DMS53 treated with DMSO at 0.1 percent for 48 hours (cell line): Measurements from ENCODE around the gene SLC25A22.
A peak's percentile ranks its signal among the peaks of the same experiment; 100 is the strongest.

ENCODE experiments used
- DNase-seq: peaks from one replicate; lab custom pipeline; 2025; ENCODE audit not compliant: unreplicated experiment; lab: John Stamatoyannopoulos, UW

The SLC25A22 gene

DNA sequence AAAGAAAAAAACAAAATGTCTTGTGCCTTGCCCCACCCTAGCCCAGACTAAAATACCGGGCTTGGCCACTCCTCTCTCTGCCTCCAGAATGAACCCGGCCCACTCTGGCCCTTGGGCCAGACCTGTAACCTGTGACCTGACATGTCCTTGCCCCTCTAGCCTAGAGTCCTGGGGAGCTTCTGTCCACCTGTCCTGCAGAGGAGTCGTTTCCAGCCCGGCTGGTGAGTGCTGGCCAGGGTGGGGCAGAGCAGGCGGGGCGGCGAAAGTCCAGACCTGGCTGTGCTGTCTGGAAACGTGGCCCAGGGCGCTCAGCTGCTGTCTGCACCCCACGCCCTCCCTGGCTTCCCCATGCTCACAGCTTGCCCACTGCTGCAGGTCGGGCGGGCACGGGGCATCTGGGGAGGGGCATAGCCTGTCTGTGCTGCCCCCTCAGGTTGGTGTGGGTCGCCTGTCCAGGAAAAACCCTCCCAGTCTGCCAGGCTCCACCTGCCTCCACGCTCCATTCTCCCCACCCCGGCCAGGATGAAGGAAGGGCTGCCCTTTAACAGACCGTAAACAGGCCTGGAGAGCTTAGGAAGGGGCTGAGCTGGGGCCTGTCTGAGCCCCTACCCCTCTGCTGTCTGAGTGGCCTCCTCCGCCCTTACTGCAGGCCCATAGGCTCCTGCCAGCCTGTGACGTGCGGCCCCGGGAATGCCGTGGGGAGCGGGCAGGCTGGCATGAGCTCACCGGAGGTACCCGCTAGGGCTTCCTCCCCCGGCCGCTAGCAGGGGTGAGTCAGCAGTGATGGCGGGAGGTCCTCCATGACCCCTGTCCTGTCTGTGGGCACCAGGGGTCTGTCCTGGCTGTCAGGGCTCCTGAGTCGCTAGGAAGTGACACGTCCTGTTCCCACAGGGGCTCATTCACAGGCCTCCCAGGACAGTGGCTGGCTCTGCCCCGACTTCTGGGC lies 36.6 kb upstream of the SLC25A22 start:
- DNase-seq: no peak

DNA sequence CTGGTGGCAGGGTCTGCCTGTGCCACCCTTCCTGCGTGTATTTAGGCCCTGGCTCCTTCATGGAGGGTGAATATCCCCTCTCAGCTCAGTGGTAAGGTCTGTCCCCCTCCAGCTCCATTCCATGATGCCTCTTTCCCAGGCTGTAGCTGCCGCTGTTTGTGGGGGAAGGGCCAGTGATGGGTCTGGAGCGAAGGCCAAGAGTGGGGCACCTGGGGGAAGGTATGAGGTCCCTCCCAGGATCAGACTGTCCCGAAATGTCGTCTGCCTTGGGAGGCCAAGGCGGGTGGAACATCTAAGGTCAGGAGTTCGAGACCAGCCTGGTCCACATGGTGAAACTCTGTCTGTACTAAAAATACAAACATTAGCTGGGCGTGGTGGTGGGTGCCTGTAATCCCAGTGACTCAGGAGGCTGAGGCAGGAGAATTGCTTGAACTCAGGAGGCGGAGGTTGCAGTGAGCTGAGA lies 35.8 kb upstream of the SLC25A22 start:
- DNase-seq: no peak

DNA sequence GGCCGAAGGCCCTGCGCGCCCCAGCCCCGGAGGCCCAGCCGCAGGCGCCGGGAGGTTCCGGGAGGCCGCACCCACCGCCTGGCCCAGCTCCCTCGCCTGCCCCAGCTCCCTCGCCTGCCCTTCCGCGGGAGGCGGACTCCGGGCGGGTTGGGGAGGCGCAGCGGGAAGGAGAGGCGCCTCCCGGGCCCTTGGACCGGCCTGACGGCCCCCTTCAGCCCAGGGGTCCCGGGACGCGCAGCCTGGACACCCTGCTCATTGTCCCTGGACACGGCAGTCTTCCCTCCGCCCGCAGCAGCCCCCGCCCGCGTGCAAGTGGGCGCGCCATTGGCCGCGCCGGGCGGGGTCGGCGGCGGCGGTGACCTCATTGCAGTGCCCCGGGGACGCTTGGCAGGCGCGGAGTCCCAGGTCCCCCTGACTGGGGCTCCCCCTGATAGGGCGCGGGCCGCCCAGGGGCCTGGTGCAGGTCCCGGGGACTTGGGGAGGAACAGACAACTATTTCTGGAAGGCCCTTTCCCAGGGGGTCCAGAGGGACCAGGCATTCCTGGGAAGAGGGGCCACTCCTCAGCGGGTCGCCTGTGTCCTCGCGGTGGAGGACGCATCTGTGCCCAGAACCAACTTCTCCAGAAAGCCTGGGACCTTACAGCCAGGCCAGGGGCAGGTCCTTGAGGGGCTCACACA lies 35.2 kb upstream of the SLC25A22 start:
- DNase-seq: no peak

DNA sequence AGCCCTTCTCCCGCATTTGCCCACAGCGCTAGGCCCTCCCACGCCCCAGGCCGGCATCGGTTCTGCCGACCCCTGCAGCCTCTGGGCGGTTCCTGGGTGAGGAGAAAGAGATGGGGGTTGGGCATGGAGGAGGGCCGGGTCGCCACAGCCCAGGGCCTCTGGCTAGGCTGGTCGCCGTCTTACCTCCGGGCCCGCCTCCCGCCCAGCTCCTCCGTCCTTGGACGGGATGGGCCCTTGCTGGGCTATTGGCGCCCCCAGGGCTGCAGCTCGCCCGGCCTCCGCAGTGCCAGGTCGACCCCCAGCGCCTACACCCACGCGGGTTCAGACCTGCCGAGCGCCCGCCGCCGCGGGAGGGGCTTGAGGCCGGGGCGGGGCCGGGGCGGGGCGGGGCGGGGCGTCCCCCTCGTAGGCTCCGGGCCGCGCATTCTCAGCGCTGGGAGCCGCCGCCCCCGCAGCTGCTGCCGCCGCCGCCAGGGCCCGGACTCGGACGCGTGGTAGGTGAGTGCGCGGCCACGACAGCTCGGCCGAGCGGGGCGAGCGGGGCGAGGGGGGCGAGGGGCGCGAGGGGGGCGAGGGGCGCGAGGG lies 34.5 kb upstream of the SLC25A22 start, which contains the start of gene CD151:
CD151 (plus strand) TSS at position 424 of the 585 bp plus-strand sequence. CDS start 3,118 bp downstream, outside the sequence.
- peak; percentile 56 for DNase-seq

DNA sequence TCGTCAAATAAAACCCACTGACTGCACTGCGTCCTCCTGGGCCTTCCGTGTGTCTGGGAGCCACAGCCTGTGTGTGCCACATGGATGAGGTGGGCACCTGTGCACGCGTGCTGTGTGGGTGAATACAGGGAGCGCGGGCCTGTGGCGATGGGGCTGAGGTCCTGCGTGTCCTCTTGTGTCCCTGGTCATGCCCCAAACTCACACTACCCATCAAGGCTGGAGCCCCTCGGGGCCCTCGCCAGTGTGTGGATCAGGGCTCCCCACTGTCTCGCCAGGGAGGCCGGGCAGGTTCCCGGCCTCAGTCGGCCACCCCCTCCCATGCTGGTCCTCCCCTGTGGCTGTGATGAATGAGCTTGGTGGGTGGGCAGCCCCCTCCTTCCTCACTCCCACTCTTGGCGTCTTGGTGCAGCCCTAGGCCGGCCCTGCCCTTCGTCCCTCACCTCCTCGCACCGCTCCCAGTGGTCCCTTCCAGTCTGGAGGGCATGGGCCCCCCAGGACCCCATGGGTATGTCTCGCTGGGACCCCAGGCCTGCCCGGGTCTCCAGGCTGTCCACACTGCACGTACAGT lies 34.0 kb upstream of the SLC25A22 start:
- no peak for DNase-seq

DNA sequence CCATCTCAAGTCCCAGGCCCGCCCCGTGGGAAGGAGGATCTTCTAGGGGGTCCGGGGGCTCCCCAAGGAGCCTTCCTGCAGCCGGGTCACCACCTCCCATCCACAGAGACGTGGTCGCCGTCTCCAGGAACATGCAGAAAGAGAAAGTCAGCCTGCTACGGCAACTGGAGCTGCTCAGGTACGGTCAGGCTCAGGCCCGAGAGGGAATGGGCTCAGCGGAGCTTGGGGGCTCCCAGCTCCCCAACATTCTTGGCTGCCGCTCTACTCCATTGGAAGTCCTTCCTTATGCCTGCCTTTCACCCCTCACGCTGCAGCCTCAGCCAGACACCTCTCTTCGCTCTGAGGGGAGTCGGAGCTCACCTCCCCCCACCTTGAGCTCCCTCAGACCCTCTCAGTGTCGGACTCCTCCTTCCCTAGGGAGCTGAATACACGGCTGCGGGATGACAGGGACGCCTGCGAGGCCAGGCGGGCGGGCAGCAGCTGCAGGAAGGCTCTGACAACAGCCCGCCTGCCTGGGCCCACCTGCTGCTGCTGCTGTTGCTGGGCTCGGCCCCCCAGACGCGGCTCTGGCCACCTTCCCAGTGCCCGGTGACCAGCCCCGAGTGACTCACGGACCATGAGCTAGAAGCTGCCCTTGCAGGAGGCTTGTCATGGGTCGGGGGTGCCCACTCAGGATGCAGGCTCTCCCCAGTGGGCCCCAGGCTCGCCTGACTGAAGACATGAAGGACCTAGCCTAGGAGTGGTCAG lies 33.2 kb upstream of the SLC25A22 start:
- DNase-seq: peak; percentile 33

DNA sequence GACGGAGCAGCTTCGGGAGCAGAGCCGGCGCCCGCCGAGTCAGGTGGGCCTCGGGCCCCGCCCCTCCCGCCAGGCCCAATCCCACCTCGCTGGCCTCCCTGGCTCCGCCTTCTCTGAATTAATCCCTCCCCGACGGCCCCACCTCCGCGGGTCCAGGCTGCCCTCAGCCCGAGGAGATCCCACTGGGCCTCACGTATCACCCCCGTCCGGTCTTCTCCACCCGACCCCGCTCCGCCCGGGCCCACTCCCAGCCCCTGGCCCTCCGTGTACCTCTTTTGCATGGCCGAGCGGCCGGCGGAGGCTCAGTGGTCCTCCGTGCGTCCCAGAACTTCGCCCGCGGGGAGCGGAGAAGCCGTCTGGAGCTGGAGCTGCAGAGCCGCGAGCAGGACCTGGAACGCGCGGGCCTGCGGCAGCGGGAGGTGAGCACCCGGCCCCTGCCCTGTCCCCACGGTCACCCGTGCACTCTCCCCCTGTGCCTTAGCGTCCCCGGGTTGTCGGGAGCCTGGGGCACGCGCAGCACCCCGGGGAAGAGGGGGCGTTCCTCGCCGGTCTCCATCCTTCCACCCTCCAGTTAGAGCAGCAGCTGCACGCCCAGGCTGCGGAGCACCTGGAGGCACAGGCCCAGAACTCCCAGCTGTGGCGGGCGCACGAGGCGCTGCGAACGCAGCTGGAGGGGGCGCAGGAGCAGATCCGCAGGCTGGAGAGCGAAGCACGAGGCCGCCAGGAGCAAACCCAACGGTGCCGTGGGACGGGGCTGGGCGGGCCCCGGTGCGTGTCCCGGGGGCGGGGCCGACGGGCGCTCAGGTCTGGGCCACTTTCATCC lies 32.4 kb upstream of the SLC25A22 start:
- peak; percentile 83 for DNase-seq

DNA sequence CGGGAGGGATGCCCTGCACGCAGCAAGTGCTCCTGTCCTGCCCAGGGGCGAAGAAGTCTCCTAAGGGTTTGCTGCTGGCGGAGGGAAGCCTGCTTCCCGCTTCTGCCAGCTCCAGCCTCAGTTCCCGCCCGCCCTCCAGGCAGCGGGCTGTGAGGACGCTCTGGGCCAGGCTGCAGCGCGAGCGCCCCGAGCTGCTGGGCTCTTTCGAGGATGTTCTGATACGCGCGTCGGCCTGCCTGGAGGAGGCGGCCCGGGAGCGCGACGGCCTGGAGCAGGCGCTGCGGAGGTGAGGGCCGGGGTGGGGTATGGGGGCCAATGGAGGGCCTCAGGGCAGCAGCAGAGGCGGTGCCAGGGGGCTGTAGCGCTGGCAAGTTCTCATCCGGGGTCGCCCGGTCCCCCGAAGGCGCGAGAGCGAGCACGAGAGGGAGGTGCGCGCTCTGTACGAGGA lies 31.8 kb upstream of the SLC25A22 start:
- DNase-seq: no peak

DNA sequence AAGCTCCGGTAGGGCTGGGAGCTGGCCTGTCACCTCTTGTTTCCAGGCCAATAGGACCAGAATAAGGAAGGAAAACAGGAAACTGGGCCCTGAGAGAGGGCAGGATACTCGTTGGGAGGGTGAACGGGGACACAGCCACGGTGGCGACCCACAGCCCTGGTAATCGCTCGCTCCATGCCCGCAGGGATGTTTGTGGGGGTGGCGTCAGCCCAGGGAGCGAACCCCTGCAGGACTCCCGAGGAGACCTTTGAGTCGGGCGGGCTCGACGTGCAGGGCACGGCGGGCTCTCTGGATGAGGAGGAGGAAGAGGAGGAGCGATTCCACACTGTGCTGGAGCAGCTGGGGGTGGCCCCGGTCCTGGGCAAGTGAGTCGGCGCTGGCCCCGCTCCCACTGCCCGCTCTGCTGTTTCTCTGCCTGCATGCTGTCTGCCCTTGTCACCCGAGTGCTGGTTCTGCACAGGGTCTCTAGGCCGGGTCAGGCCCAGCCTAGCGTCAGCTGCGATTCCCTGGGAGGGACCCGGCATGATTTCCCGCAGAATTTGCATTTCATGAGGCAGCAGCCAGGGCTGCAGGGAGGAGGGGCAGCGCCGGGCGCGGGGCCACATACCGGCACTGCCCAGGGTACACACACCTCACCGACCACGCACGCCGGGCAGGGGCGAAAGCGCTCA lies 31.2 kb upstream of the SLC25A22 start:
- peak; percentile 39 for DNase-seq

DNA sequence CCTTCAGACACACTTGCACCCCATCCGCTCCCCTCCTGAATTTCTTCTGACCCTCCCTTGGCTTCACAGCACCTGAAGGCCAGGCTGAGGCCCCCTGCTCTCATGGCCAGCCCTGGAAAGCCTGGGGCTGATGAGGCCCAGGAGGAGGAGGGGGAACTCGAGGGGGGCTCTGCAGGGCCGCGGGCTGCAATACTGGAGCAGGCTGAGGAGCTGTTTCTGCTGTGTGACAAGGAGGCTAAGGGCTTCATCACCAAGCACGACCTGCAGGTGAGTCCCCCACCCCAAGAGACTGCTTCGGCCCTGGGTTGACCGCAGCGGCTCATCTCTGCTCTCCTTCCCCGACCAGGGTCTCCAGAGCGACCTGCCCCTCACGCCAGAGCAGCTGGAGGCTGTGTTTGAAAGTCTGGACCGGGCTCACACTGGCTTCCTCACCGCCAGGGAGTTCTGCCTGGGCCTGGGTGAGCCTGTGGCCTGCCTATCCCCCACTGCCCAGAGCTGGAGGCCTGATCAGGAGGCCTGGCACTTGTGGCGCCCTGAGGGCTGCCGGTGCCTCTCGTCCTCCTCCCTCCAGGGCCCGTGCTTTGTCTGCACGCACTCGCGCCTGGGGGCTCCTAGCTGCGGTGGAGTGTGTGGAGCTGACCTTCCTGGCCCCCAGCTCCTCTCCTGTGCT lies 30.6 kb upstream of the SLC25A22 start:
- no peak for DNase-seq

DNA sequence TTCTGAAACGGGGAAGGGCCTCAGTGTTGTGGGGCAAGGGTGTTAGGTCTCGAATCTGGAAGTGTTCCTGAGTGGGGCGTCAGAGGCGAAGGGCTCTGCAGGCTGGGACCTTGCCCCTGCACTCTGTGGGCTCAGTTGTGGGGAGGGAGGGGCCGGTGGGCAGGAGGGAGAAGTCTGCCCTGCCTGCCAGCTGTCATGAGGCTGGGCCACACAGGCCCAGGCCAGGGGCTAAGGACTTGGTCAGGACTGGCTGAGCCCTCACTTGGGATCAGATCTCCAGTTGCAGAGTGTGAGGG lies 29.8 kb upstream of the SLC25A22 start, which contains the start of gene CRACR2B:
CRACR2B (plus strand) TSS at position 23 of the 296 bp plus-strand sequence. CDS start 689 bp downstream, outside the sequence.
- DNase-seq: peak; percentile 70

DNA sequence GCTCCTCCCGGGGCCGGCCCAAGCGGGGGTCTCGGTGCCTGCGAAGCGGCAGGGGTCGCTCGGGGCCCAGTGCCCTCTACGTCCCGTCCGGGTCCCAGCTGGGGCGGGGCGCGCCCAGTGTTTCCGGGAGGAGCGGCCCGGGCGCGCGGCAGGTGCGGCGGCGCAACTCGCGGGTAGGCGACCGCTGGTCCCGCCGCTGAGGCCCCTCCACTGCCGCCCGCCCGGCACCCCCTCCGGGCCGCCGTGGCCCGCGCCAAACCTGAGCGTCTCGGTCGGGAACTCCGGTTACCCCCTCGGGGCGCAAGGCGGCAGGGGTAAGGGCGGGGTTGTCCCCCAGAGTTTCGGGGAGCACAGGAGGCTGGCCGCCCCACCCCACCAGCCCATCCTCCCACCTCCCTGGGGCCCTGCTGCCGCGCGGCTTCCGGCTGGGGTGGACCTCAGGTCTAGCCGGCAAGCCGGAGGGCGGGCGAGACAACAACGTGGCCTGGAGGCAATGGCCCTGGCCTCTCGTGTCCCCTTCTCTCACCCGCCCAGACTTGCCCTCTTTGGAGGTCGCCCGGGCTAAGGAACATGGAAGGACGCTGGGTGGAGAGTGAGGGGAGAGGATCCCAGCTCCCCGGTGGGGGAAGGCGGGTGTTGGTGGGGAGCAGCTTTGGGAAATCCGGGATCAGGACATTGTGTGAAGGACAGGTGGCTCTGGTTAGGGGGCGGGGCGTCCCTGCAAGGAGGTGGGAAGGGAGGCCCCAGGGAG lies 29.2 kb upstream of the SLC25A22 start:
- DNase-seq: peak; percentile 87

DNA sequence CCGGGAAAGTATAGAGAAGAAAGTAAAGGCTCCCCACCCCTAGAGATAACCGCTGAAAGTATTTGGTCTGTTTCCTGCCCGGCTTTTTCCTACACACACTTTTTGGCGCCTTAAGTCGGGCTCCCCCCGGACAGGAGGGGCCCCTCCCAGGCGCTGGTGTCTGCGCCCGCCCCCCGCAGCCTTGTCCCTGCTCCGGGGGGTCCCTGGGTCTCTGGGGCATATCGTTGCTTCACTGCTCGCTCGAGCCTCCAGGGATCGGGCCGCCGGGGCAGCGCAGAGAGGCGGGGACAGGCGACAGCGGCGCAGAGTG lies 28.7 kb upstream of the SLC25A22 start:
- no peak for DNase-seq

DNA sequence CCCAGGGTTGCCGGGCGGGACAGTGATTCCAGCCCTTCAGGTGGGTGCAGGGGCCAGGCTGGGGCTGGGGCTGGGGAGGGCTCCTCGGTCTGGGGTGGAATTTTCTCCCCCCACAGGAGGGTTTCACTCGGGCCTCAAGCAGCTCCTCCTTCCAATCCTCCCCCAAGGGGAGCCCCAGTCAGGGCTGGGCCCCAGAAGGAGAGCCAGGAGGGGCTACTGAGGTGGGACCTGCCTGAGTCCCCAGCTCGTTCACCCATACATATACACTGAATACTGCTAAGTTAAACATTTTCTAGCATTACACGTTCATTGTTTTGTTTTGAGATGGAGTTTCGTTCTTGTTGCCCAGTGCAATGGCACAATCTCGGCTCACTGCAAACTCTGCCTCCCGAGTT lies 28.1 kb upstream of the SLC25A22 start:
- DNase-seq: no peak

DNA sequence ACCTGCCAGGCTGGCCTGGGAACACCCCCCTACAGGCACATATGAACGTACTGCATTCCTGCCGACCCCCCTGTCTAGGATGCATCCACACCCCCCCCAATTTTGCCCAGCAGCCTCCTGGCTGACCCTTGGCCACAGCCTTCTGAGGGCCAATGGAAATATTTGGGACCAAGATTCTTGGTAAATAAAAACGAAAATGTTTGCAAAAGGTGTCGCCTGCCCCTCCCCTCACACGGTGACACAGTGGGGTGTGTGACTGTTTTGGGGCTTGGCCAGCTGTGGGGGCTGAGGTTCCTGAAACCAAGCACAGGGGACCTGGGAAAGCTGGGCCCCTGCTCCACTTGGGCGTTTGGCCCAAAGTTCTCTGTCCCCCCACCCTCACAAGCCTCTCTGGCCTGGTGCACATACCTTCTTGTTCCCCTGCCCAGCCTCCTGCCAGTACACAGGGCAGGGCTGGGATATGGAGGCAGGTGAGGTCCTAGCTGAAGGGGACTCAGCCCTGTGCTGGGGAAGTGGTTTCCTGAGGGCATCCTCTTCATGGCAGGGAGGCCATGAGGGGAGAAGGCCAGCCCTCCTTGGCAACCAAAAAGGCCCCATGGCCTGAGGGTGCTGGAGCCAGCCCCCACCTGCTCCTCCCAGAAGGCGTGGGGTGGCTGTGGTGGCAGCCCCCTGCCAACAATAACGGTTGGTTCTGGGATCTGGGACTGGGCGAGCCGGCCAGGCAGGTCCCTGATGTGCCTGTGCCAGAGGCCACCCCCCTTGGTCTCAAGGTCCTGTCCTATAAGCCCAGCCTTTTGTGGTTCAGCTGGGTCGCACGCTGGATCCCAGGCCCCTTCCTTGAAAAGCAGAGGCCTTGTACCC lies 27.5 kb upstream of the SLC25A22 start:
- DNase-seq: no peak

DNA sequence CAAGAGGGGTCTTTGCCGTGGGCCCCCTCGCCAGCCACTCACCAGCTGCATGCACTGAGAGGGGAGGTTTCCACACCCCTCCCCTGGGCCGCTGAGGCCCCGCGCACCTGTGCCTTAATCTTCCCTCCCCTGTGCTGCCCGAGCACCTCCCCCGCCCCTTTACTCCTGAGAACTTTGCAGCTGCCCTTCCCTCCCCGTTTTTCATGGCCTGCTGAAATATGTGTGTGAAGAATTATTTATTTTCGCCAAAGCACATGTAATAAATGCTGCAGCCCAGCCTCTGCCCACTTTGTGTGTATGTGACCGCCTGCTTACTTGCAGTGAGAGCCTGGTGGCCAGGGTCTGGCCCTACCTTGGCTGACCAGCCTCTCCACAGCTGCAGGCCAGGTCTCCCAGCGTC lies 26.9 kb upstream of the SLC25A22 start:
- DNase-seq: peak; percentile 56

DNA sequence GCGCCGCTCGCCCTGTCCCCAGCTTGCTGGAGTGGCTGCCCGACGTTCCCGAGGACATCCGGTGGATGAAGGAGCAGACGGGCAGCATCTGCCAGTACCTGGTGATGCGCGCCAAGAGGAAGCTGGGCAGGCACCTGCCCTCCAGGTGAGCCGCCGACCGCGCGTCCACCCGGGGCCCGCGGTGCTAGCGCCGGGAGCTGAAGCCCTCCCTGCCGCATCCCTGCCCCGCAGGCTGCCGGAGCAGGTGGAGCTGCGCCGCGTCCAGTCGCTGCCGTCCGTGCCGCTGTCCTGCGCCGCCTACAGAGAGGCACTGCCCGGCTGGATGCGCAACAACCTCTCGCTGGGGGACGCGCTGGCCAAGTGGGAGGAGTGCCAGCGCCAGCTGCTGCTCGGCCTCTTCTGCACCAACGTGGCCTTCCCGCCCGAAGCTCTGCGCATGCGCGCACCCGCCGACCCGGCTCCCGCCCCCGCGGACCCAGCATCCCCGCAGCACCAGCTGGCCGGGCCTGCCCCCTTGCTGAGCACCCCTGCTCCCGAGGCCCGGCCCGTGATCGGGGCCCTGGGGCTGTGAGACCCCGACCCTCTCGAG lies 26.3 kb upstream of the SLC25A22 start:
- DNase-seq: peak; percentile 93
